Fibroblast of the aortic adventitia (primary cell): ENCODE data around the gene GATAD2B. TPM values are rescaled to one million over a fixed set of nuclear protein-coding genes. Genes with fewer than 3 reads are reported as not detected.

Experiments used
- DNase-seq: peaks from one replicate; pipeline ENCODE4 v3.0.0-alpha.2; 2010; ENCODE audit warnings: low read depth
- H3K4me3 ChIP-seq: 2 replicates; pipeline ENCODE4 v1.5.1; 2011; ENCODE audit warnings: low read depth, mild to moderate bottlenecking, control low read depth, low read length, moderate library complexity
- total RNA-seq: library from RNA; depleted of rRNA; stranded (reverse); fragments of >200 nt; gene quantifications from 2 replicates; pipeline ENCODE4 v1.2.3, GENCODE V29; 2012; ENCODE audit warnings: low replicate concordance
- TF ChIP-seq, protein P1 (sequence below): IDR thresholded peaks from 2 replicates; pipeline ENCODE4 v1.5.1; 2011; ENCODE audit warnings: mild to moderate bottlenecking, low read length, control low read depth, inconsistent platforms; ENCODE audit not compliant: insufficient read depth

Gene GATAD2B
- 8.0 and 11.3 TPM in 2 replicates for total RNA-seq

DNA sequence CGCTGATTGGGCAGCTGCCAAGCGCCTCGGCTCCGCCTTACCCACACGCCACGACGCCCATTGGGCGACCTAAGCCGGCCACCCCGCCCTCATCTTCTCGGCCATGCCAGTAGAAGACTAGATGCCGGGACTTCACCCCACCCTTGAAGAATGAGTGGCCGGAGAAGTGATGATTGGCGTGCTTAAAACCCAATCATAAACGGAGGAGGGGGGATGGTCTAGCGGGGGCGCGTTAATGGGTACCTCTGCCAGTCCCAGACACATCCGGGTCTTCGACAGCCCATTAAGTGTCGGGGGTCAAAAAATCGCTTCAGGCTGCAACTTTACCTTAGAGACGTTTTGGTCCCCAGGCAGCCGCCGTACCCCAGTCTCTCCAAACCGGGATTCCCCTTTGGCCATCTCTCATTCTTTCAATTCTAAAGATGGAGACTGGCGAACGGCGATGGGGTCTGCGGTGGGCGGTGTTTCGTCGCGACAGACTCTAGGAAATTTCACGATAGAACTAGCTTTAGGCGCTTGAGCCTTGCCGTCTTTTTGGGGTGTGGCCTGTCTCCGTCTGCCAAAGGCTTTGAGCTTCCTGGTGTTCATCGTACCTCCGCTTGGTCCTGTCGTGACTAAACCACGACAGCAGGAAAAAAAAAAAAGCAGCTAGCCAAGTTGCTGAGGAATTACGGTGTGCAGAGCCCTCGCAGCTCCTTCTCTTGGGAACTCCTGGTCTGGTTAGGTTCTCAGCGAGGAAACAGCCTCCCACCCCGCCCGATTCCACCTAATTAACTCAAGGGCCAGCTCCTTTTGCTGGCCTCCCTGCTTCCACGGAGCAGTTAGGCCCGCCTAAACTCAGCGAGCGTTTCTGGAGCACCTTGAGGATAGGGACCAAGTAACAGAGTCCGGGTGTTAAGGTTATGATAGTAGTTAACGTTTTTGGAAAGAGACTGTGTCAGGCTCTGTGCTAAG, at the start of gene GATAD2B:
TSS of gene GATAD2B (minus strand) at position 1 of the 954 bp plus-strand sequence. CDS start 94,625 bp downstream, outside the sequence.
- TF ChIP-seq, protein P1, sequence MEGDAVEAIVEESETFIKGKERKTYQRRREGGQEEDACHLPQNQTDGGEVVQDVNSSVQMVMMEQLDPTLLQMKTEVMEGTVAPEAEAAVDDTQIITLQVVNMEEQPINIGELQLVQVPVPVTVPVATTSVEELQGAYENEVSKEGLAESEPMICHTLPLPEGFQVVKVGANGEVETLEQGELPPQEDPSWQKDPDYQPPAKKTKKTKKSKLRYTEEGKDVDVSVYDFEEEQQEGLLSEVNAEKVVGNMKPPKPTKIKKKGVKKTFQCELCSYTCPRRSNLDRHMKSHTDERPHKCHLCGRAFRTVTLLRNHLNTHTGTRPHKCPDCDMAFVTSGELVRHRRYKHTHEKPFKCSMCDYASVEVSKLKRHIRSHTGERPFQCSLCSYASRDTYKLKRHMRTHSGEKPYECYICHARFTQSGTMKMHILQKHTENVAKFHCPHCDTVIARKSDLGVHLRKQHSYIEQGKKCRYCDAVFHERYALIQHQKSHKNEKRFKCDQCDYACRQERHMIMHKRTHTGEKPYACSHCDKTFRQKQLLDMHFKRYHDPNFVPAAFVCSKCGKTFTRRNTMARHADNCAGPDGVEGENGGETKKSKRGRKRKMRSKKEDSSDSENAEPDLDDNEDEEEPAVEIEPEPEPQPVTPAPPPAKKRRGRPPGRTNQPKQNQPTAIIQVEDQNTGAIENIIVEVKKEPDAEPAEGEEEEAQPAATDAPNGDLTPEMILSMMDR: no peak
- peak; percentile 100 for DNase-seq
- H3K4me3 ChIP-seq: peak within 1 kb of the TSS; percentile 91

DNA sequence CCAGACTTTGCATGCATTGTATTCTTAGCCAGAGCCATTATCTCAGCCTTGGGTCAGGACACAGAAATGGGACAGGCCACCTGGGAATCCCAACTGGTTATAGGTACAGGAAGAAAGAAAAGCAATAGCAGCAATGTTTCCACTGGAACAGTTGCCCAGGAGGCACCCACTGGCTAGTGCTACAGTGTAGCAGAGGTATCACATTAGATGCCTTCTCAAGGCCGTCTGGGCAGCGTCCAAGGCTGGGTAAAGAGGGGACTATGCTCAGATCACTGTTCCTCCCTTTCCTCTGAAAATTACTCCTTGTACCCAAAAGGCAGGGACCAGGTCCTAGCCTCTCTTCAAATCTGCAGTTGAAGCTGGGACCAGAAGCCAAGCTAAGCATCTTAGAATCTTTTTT, 47.6 kb upstream of the GATAD2B start:
- DNase-seq: no peak
- H3K4me3 ChIP-seq: no peak overlapping the region
- TF ChIP-seq, protein P1: no peak

DNA sequence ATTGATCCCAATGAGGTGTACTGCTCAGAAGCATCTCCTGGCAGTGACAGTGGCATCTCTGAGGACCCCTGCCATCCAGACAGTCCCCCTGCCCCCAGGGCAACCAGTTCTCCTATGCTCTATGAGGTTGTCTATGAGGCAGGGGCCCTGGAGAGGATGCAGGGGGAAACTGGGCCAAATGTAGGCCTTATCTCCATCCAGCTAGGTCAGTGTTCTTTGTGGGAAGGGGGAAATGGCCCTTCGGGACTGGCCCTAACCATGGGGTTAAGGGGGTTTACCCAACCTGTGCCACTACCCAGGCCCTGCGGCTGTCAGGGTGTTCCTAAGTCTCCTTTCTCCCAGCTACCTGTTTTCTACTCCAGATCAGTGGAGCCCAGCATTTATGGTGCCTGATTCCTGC, 46.2 kb upstream of the GATAD2B start:
- no peak overlapping the region for H3K4me3 ChIP-seq
- DNase-seq: no peak
- TF ChIP-seq, protein P1: no peak

DNA sequence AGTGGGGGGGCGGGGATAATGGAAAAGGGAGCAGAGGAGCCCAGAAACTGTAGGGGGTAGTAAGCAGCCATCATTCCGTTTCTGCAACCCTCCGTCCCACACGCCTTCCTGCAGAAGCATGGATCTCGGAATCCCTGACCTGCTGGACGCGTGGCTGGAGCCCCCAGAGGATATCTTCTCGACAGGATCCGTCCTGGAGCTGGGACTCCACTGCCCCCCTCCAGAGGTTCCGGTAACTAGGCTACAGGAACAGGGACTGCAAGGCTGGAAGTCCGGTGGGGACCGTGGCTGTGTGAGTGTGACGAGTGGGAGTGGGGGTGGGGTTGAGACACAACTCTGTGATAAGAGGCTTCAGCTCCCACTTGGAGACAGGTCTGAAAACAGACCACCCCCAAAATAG, 45.6 kb upstream of the GATAD2B start:
- DNase-seq: no peak
- TF ChIP-seq, protein P1: no peak
- peak overlapping the region; percentile 77 for H3K4me3 ChIP-seq

DNA sequence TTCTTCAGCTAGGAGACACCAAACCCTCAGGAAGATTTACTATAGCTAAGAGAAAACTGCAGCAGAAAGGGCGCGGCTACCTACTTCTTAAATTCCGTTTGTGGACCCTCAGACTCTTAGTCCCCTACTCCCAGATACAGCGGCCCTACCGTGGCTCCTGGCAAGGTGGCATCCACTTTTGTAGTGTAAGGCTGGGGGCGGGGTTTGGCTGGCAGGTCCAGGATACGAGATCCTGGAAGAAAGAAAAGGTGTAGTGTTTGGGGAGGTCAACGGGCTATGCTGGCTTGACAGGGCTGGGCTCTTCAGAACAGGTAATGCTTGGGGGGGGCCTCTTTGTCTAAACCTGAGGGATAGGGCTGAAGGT, 45.2 kb upstream of the GATAD2B start:
- DNase-seq: no peak

DNA sequence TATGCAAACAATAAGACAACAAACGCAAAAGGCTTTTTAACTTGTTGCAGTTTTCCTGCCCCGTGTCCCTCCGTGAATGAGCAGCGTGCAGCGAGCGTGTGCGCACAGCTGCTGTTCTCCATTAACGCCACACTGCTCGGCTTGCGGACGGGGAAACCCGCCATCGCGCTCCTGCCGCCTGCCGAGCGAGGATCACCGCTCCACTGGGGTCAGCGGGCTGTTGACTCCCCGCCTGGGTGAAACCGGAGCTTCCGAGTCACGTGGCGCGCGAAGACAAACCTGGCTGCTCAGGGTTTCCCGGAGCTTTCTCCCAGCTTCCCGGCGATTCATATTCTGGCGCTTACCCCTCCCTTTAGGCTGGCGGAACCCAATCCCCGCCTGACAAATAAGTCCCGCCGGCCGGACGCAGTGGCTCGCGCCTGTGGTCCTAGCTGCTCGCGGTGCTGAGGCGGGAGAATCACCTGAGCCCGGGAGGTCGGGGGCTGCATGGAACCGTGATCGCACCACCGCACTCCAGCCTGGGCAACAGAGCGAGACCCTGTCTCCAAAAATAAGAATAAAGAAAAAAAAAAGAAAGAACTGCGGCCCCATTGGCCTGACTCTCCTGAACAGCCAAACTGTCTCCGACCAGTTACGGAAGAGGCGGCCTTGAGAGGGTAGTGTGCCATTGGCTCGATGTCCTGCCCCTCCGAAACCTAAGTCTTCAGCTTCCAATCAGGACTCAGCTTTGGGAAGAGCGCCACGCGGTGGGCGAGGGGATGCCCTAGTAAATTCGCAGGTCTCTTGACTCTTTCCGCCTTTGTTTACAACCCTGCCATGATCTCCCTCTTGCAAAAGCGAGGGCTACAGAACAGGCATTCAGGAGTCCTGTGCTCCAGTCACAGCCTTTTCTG, 44.6 kb upstream of the GATAD2B start, which contains the start of gene CREB3L4:
TSS of gene CREB3L4 (plus strand) at position 796 of the 893 bp plus-strand sequence. CDS start 624 bp downstream, outside the sequence.
- DNase-seq: peak; percentile 99
- TF ChIP-seq, protein P1: peak; percentile 53
- H3K4me3 ChIP-seq: peak within 1 kb of the TSS; percentile 77

More for the DNA sequence above, 45.2 kb upstream of the GATAD2B start:
- TF ChIP-seq, protein P1: no peak
- peak overlapping the region; percentile 77 for H3K4me3 ChIP-seq
